ENCODE data around the gene MAMSTR.

Gene MAMSTR

GRCh38 chr19:48670699-48671445, 48.7 kb downstream of the MAMSTR start:
- H3K4me1 ChIP-seq (ENCODE audit: control insufficient read depth in 2 of 2, insufficient read depth in 1 of 2, low read depth in 1 of 2, low read length in 2 of 2): peaks cover 12 to 13% of the 10 kb centered on the region in 2 donors
- no peak overlapping the region for H3K4ac ChIP-seq (ENCODE audit: low read length)
- H2AK5ac ChIP-seq (ENCODE audit: low read depth, low read length): peak overlapping the region; percentile 76
- H3K14ac ChIP-seq (ENCODE audit: low read length): peak overlapping the region; percentile 31
- H2BK15ac ChIP-seq (ENCODE audit: low read length): peak overlapping the region; percentile 83
- peak overlapping the region; percentile 75 for H2AFZ ChIP-seq (ENCODE audit: low read length)
- H3K36me3 ChIP-seq (replicated peaks in 1 of 2; ENCODE audit: control insufficient read depth in 2 of 2, insufficient read depth in 2 of 2, low read length in 2 of 2): no peaks in the 10 kb centered on the region
- H2BK5ac ChIP-seq (ENCODE audit: low read length): no peak overlapping the region
- peak overlapping the region; percentile 7 for H3K18ac ChIP-seq (ENCODE audit: low read length)
- no peak for DNase-seq (ENCODE audit: low spot score)
- peaks cover 0 to 9% (median 6%) of the 10 kb centered on the region in 3 experiments for H3K27me3 ChIP-seq (ENCODE audit: control insufficient read depth in 3 of 3, insufficient read depth in 3 of 3, low read depth in 1 of 3, low read length in 3 of 3)
- H3K23ac ChIP-seq (ENCODE audit: low read depth, low read length, poor library complexity): peak overlapping the region; percentile 32
- peak overlapping the region; percentile 30 for H2BK12ac ChIP-seq (ENCODE audit: low read length)
- H4K91ac ChIP-seq (ENCODE audit: low read depth, low read length, poor library complexity): no peak overlapping the region
- no peak overlapping the region for H2BK120ac ChIP-seq (ENCODE audit: low read depth, low read length)
- H3K27ac ChIP-seq (replicated peaks; ENCODE audit: low read length): no peak overlapping the region
- peaks cover 1% of the 10 kb centered on the region for H3K79me1 ChIP-seq (ENCODE audit: low read depth, low read length)
- no CpG with 5 or more reads among the region's 21 CpGs for WGBS, 2 donors (ENCODE audit: extremely low coverage in 2 of 2, insufficient read length in 2 of 2, insufficient replicate concordance in 1 of 2)
- H3K9me3 ChIP-seq (replicated peaks in 1 of 2; ENCODE audit: control insufficient read depth in 2 of 2, insufficient read depth in 1 of 2, low read depth in 1 of 2, low read length in 2 of 2): peaks cover 0 to 2% of the 10 kb centered on the region in 2 donors
- no peak overlapping the region for H4K8ac ChIP-seq (ENCODE audit: low read depth, low read length)
- no peak overlapping the region for H3K4me2 ChIP-seq (ENCODE audit: insufficient read depth, low read length, poor library complexity, severe bottlenecking)
- no peak overlapping the region for H3K4me3 ChIP-seq (ENCODE audit: low read length in 2 of 2)
- no peak overlapping the region for H3K9ac ChIP-seq (ENCODE audit: low read depth, low read length, poor library complexity)

GRCh38 chr19:48669903-48670668, 49.4 kb downstream of the MAMSTR start:
- H3K27ac ChIP-seq (replicated peaks; ENCODE audit: low read length): no peak overlapping the region
- peak overlapping the region; percentile 76 for H2AK5ac ChIP-seq (ENCODE audit: low read depth, low read length)
- no peak overlapping the region for H3K4ac ChIP-seq (ENCODE audit: low read length)
- H2AFZ ChIP-seq (ENCODE audit: low read length): no peak overlapping the region
- peak overlapping the region; percentile 83 for H2BK15ac ChIP-seq (ENCODE audit: low read length)
- H3K14ac ChIP-seq (ENCODE audit: low read length): peak overlapping the region; percentile 32
- no peak overlapping the region for H2BK5ac ChIP-seq (ENCODE audit: low read length)
- no peak overlapping the region for H2BK120ac ChIP-seq (ENCODE audit: low read depth, low read length)
- H3K23ac ChIP-seq (ENCODE audit: low read depth, low read length, poor library complexity): peak overlapping the region; percentile 66
- H4K91ac ChIP-seq (ENCODE audit: low read depth, low read length, poor library complexity): no peak overlapping the region
- peak overlapping the region; percentile 21 for H3K9ac ChIP-seq (ENCODE audit: low read depth, low read length, poor library complexity)
- H3K27me3 ChIP-seq (ENCODE audit: control insufficient read depth in 3 of 3, insufficient read depth in 3 of 3, low read depth in 1 of 3, low read length in 3 of 3): peaks cover 0 to 10% (median 6%) of the 10 kb centered on the region in 3 experiments
- peaks cover 12 to 13% of the 10 kb centered on the region in 2 donors for H3K4me1 ChIP-seq (ENCODE audit: control insufficient read depth in 2 of 2, insufficient read depth in 1 of 2, low read depth in 1 of 2, low read length in 2 of 2)
- peaks cover 1% of the 10 kb centered on the region for H3K79me1 ChIP-seq (ENCODE audit: low read depth, low read length)
- H3K4me3 ChIP-seq (ENCODE audit: low read length in 2 of 2): peak overlapping the region in 1 of 2 donors; percentile 23
- no peak for DNase-seq (ENCODE audit: low spot score)
- no peaks in the 10 kb centered on the region for H3K36me3 ChIP-seq (replicated peaks in 1 of 2; ENCODE audit: control insufficient read depth in 2 of 2, insufficient read depth in 2 of 2, low read length in 2 of 2)
- H3K4me2 ChIP-seq (ENCODE audit: insufficient read depth, low read length, poor library complexity, severe bottlenecking): no peak overlapping the region
- no peak overlapping the region for H2BK12ac ChIP-seq (ENCODE audit: low read length)
- peak overlapping the region; percentile 19 for H3K18ac ChIP-seq (ENCODE audit: low read length)
- H3K9me3 ChIP-seq (replicated peaks in 1 of 2; ENCODE audit: control insufficient read depth in 2 of 2, insufficient read depth in 1 of 2, low read depth in 1 of 2, low read length in 2 of 2): peaks cover 0 to 2% of the 10 kb centered on the region in 2 donors
- WGBS, 2 donors (ENCODE audit: extremely low coverage in 2 of 2, insufficient read length in 2 of 2, insufficient replicate concordance in 1 of 2): no CpG with 5 or more reads among the region's 26 CpGs
- peak overlapping the region; percentile 92 for H4K8ac ChIP-seq (ENCODE audit: low read depth, low read length)

- no peak overlapping the region for H2AFZ ChIP-seq (ENCODE audit: low read length)
- H2BK120ac ChIP-seq (ENCODE audit: low read depth, low read length): no peak overlapping the region
- H2BK5ac ChIP-seq (ENCODE audit: low read length): no peak overlapping the region
- H4K91ac ChIP-seq (ENCODE audit: low read depth, low read length, poor library complexity): no peak overlapping the region
- H3K9ac ChIP-seq (ENCODE audit: low read depth, low read length, poor library complexity): no peak overlapping the region
- no peak overlapping the region for H2BK15ac ChIP-seq (ENCODE audit: low read length)
- H3K4me3 ChIP-seq (ENCODE audit: low read length in 2 of 2): no peak overlapping the region
- no peak overlapping the region for H3K14ac ChIP-seq (ENCODE audit: low read length)
- WGBS, 2 donors (ENCODE audit: extremely low coverage in 2 of 2, insufficient read length in 2 of 2, insufficient replicate concordance in 1 of 2): no CpG with 5 or more reads among the region's 2 CpGs
- peaks cover 0 to 10% (median 2%) of the 10 kb centered on the region in 3 experiments for H3K27me3 ChIP-seq (ENCODE audit: control insufficient read depth in 3 of 3, insufficient read depth in 3 of 3, low read depth in 1 of 3, low read length in 3 of 3)
- no peak overlapping the region for H3K4me2 ChIP-seq (ENCODE audit: insufficient read depth, low read length, poor library complexity, severe bottlenecking)
- peaks cover 1% of the 10 kb centered on the region for H3K79me1 ChIP-seq (ENCODE audit: low read depth, low read length)
- no peak overlapping the region for H2BK12ac ChIP-seq (ENCODE audit: low read length)
- no peak overlapping the region for H3K23ac ChIP-seq (ENCODE audit: low read depth, low read length, poor library complexity)
- H3K9me3 ChIP-seq (replicated peaks in 1 of 2; ENCODE audit: control insufficient read depth in 2 of 2, insufficient read depth in 1 of 2, low read depth in 1 of 2, low read length in 2 of 2): peaks cover 0 to 2% of the 10 kb centered on the region in 2 donors
- no peak for DNase-seq (ENCODE audit: low spot score)
- no peak overlapping the region for H3K4ac ChIP-seq (ENCODE audit: low read length)
- H3K27ac ChIP-seq (replicated peaks; ENCODE audit: low read length): no peak overlapping the region
- H3K18ac ChIP-seq (ENCODE audit: low read length): no peak overlapping the region
- H3K36me3 ChIP-seq (replicated peaks in 1 of 2; ENCODE audit: control insufficient read depth in 2 of 2, insufficient read depth in 2 of 2, low read length in 2 of 2): no peaks in the 10 kb centered on the region
- no peak overlapping the region for H4K8ac ChIP-seq (ENCODE audit: low read depth, low read length)
- no peak overlapping the region for H2AK5ac ChIP-seq (ENCODE audit: low read depth, low read length)
- peaks cover 9 to 10% of the 10 kb centered on the region in 2 donors for H3K4me1 ChIP-seq (ENCODE audit: control insufficient read depth in 2 of 2, insufficient read depth in 1 of 2, low read depth in 1 of 2, low read length in 2 of 2)
Observed at GRCh38 chr19:48668761-48669160, 50.8 kb downstream of the MAMSTR start.

GRCh38 chr19:48668332-48668731, 51.2 kb downstream of the MAMSTR start:
- H3K14ac ChIP-seq (ENCODE audit: low read length): no peak overlapping the region
- no peak overlapping the region for H2BK120ac ChIP-seq (ENCODE audit: low read depth, low read length)
- no peak for DNase-seq (ENCODE audit: low spot score)
- H3K4me3 ChIP-seq (ENCODE audit: low read length in 2 of 2): no peak overlapping the region
- no peak overlapping the region for H3K4ac ChIP-seq (ENCODE audit: low read length)
- H3K79me1 ChIP-seq (ENCODE audit: low read depth, low read length): peaks cover 1% of the 10 kb centered on the region
- H3K9ac ChIP-seq (ENCODE audit: low read depth, low read length, poor library complexity): no peak overlapping the region
- no peak overlapping the region for H3K27ac ChIP-seq (replicated peaks; ENCODE audit: low read length)
- WGBS, 2 donors (ENCODE audit: extremely low coverage in 2 of 2, insufficient read length in 2 of 2, insufficient replicate concordance in 1 of 2): no CpG with 5 or more reads among the region's 3 CpGs
- no peak overlapping the region for H4K8ac ChIP-seq (ENCODE audit: low read depth, low read length)
- no peak overlapping the region for H3K18ac ChIP-seq (ENCODE audit: low read length)
- no peaks in the 10 kb centered on the region for H3K36me3 ChIP-seq (replicated peaks in 1 of 2; ENCODE audit: control insufficient read depth in 2 of 2, insufficient read depth in 2 of 2, low read length in 2 of 2)
- H2AFZ ChIP-seq (ENCODE audit: low read length): no peak overlapping the region
- H2AK5ac ChIP-seq (ENCODE audit: low read depth, low read length): no peak overlapping the region
- peaks cover 5 to 6% of the 10 kb centered on the region in 2 donors for H3K4me1 ChIP-seq (ENCODE audit: control insufficient read depth in 2 of 2, insufficient read depth in 1 of 2, low read depth in 1 of 2, low read length in 2 of 2)
- no peak overlapping the region for H3K23ac ChIP-seq (ENCODE audit: low read depth, low read length, poor library complexity)
- H4K91ac ChIP-seq (ENCODE audit: low read depth, low read length, poor library complexity): no peak overlapping the region
- H3K27me3 ChIP-seq (ENCODE audit: control insufficient read depth in 3 of 3, insufficient read depth in 3 of 3, low read depth in 1 of 3, low read length in 3 of 3): peaks cover 0 to 10% (median 0%) of the 10 kb centered on the region in 3 experiments
- H2BK15ac ChIP-seq (ENCODE audit: low read length): no peak overlapping the region
- no peak overlapping the region for H2BK5ac ChIP-seq (ENCODE audit: low read length)
- H3K9me3 ChIP-seq (replicated peaks in 1 of 2; ENCODE audit: control insufficient read depth in 2 of 2, insufficient read depth in 1 of 2, low read depth in 1 of 2, low read length in 2 of 2): peaks cover 0 to 2% of the 10 kb centered on the region in 2 donors
- no peak overlapping the region for H3K4me2 ChIP-seq (ENCODE audit: insufficient read depth, low read length, poor library complexity, severe bottlenecking)
- no peak overlapping the region for H2BK12ac ChIP-seq (ENCODE audit: low read length)
